OCI-LY7 (cell line): ENCODE measurements around the gene VAMP8. TPM values are rescaled to one million over a fixed set of nuclear protein-coding genes. Genes with fewer than 3 reads are reported as not detected.

Source experiments
- BruUV-seq: library from RNA; stranded (reverse); fragments of 400-500 nt; replicated peaks from 2 replicates; lab custom pipeline; 2021; lab: Mats Ljungman, UMichigan
- CTCF ChIA-PET: fragments of 300-600 bp; sonication (Branson Sonifier 250); formaldehyde crosslinking; loops from one replicate; lab custom pipeline; 2022; ENCODE audit warnings: antibody characterized with exemption; ENCODE audit not compliant: unreplicated experiment; lab: Charles Lee
- POLR2A ChIA-PET: fragments of 300-600 bp; sonication (Branson Sonifier 250); formaldehyde crosslinking; loops from one replicate; lab custom pipeline; 2022; ENCODE audit warnings: antibody characterized with exemption; lab: Charles Lee
- DNase-seq: peaks from one replicate; pipeline ENCODE4 v3.0.0-alpha.2; 2015; ENCODE audit warnings: low spot score
- H2AFZ ChIP-seq: fragments of 200-600 bp; sonication (generic), shearing (Covaris generic); 2 replicates; pipeline ENCODE4 v1.6.1; 2014; ENCODE audit warnings: mild to moderate bottlenecking, antibody characterized with exemption, low read length, moderate library complexity
- H3K27ac ChIP-seq: fragments of 200-600 bp; sonication (generic); 2 replicates; pipeline ENCODE4 v1.5.1; 2014; ENCODE audit warnings: mixed run types, low read depth, mild to moderate bottlenecking, moderate library complexity, low read length, inconsistent platforms; ENCODE audit not compliant: poor library complexity, severe bottlenecking
- H3K36me3 ChIP-seq: fragments of 200-600 bp; sonication (generic); 2 replicates; pipeline ENCODE4 v1.6.1; 2014; ENCODE audit warnings: mild to moderate bottlenecking, antibody characterized with exemption, low read length, moderate library complexity, mixed read lengths; ENCODE audit not compliant: insufficient read depth
- H3K4me1 ChIP-seq: fragments of 200-600 bp; sonication (generic); 2 replicates; pipeline ENCODE4 v1.5.1; 2014; ENCODE audit warnings: mild to moderate bottlenecking, low read length; ENCODE audit not compliant: insufficient read depth, poor library complexity, severe bottlenecking
- H3K4me2 ChIP-seq: fragments of 200-600 bp; sonication (generic); 2 replicates; pipeline ENCODE4 v1.6.1; 2014; ENCODE audit warnings: mild to moderate bottlenecking, low read length
- H3K4me3 ChIP-seq: fragments of 200-600 bp; sonication (generic); 2 replicates; pipeline ENCODE4 v1.5.1; 2014; ENCODE audit warnings: mild to moderate bottlenecking, low read depth, low read length; ENCODE audit not compliant: poor library complexity, severe bottlenecking
- H3K79me2 ChIP-seq: fragments of 200-600 bp; sonication (generic); 2 replicates; pipeline ENCODE4 v1.6.1; 2016; ENCODE audit warnings: low read depth, mild to moderate bottlenecking, low read length, moderate library complexity, mixed read lengths; ENCODE audit not compliant: insufficient read depth
- H3K9me2 ChIP-seq: fragments of 200-600 bp; sonication (generic); 2 replicates; pipeline ENCODE4 v1.6.1; 2016; ENCODE audit warnings: mild to moderate bottlenecking, low read length, mixed read lengths; ENCODE audit not compliant: insufficient read depth
- H3K9me3 ChIP-seq: fragments of 200-600 bp; sonication (generic); 2 replicates; pipeline ENCODE4 v1.6.1; 2014; ENCODE audit warnings: mild to moderate bottlenecking, mixed run types, low read length, mixed read lengths
- H4K20me1 ChIP-seq: fragments of 200-600 bp; sonication (generic); 2 replicates; pipeline ENCODE4 v1.6.1; 2014; ENCODE audit warnings: mild to moderate bottlenecking, antibody characterized with exemption, low read length, moderate library complexity, mixed read lengths; ENCODE audit not compliant: insufficient read depth
- EZH2phosphoT487 ChIP-seq: fragments of 200-600 bp; sonication (generic); IDR thresholded peaks from 2 replicates; pipeline ENCODE4 v1.6.1; 2018; ENCODE audit warnings: low read depth, borderline replicate concordance, mild to moderate bottlenecking, mixed run types, antibody characterized with exemption, low read length, moderate library complexity, mixed read lengths
- intact Hi-C: fragments of 100-400 bp; cut with micrococcal nuclease; formaldehyde crosslinking; loops from one replicate; pipeline ENCODE4 v1.10.0; 2022; ENCODE audit not compliant: unreplicated experiment
- total RNA-seq, 2 experiments: library from RNA; depleted of rRNA in 1 of 2; stranded (reverse); fragments of >200 nt in 1 of 2; shearing (Covaris generic) in 1 of 2; gene quantifications; 2 replicates each; pipeline ENCODE4 v1.2.3, GENCODE V29; 2014 to 2022
- TF ChIP-seq, protein P1 (sequence below): fragments of 200-600 bp; sonication (generic); conservative IDR thresholded peaks from 2 replicates; pipeline ENCODE4 v1.5.1; 2014; ENCODE audit warnings: mild to moderate bottlenecking, antibody characterized with exemption, low read length, moderate library complexity, mixed read lengths

The VAMP8 gene
- total RNA-seq, 2 experiments from 2014 or later = 112 to 152 TPM

DNA sequence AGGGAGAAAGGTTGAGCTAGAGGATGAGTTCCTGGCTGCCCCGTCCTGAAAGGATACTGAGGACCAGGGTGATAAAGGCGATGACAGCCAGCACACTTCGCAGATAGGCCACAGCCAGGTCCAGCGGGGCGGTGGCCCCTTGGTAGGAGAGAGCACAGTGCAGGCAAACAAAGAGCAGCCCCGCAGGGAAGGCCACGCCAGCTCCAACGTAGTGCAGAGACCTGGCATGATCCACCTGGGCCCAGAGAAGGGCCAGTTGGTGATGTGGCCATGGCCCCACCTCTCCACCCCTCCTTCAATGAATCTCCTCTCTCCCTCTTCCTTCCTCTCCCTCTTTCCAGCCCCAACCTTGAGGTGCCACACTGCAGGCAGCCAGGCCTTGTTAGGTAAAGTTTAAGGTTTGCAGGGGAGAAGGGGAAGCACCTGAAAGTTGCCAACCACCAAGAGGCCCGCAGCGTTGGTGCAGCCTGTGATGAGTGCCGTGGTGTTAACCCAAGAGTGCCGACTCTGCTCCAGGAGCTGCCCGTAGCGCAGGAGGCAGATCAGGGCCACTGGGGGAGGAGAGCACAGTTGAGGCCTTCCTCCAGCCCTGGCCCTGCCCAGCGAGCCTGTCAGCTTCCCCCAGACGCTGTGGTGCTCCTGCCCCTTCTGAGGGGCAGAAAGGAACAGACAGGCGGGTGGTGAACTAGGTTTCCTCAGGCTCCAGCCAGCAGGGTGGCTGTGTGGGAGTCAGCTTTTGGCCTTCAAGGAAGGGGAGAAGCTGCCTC, 22.3 kb downstream of the VAMP8 start:
- Histone ChIP-seq H3K4me2 (no peak overlapping the region), H4K20me1 (no peaks in the 10 kb centered on the region; the same call in 1 of the 2 replicates), H3K4me3 (no peak overlapping the region), H3K4me1 (peaks cover 29% of the 10 kb centered on the region), H3K36me3 (peaks cover 8% of the 10 kb centered on the region; the same call in 1 of the 2 replicates), H3K9me3 (no peaks in the 10 kb centered on the region), H3K9me2 (no peaks in the 10 kb centered on the region), H2AFZ (no peak overlapping the region), H3K27ac (no peak overlapping the region), H3K79me2 (peaks cover 12% of the 10 kb centered on the region; the same call in 1 of the 2 replicates)
- TF ChIP-seq, protein P1, sequence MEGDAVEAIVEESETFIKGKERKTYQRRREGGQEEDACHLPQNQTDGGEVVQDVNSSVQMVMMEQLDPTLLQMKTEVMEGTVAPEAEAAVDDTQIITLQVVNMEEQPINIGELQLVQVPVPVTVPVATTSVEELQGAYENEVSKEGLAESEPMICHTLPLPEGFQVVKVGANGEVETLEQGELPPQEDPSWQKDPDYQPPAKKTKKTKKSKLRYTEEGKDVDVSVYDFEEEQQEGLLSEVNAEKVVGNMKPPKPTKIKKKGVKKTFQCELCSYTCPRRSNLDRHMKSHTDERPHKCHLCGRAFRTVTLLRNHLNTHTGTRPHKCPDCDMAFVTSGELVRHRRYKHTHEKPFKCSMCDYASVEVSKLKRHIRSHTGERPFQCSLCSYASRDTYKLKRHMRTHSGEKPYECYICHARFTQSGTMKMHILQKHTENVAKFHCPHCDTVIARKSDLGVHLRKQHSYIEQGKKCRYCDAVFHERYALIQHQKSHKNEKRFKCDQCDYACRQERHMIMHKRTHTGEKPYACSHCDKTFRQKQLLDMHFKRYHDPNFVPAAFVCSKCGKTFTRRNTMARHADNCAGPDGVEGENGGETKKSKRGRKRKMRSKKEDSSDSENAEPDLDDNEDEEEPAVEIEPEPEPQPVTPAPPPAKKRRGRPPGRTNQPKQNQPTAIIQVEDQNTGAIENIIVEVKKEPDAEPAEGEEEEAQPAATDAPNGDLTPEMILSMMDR = no peak
- no peak for TF ChIP-seq EZH2phosphoT487
- CTCF ChIA-PET = no interaction called here
- intact Hi-C loops = no loop called here
- DNase-seq = no peak
- POLR2A ChIA-PET = no interaction called here
- no TSS peak for BruUV-seq

DNA sequence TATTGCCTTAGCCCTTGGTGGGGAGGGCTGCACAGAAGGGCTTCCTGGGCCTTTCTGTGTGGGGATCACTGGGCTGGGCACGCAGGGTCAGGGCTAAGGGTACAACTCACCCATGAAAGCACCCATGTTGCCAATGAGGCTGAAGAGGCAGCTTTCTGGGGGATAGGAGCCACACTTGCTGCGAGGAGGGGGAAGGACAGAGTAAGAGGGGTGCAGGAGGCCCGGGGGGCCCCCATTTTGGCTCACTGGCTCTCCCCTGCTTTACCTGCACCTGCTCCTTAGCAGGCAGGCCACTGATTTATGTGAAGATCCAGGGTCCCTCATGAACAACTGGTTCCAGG, 22.8 kb downstream of the VAMP8 start:
- H3K4me1 ChIP-seq = peaks cover 27% of the 10 kb centered on the region
- TF ChIP-seq, protein P1 = no peak
- no peak for TF ChIP-seq EZH2phosphoT487
- CTCF ChIA-PET = no interaction called here
- peaks cover 12% of the 10 kb centered on the region; the same call in 1 of the 2 replicates for H3K79me2 ChIP-seq
- peaks cover 8% of the 10 kb centered on the region; the same call in 1 of the 2 replicates for H3K36me3 ChIP-seq
- H3K4me3 ChIP-seq = no peak overlapping the region
- BruUV-seq = no TSS peak
- POLR2A ChIA-PET = no interaction called here
- no peak overlapping the region for H3K4me2 ChIP-seq
- no peaks in the 10 kb centered on the region for H3K9me3 ChIP-seq
- no peak overlapping the region for H2AFZ ChIP-seq
- no peaks in the 10 kb centered on the region; the same call in 1 of the 2 replicates for H4K20me1 ChIP-seq
- intact Hi-C loops = no loop called here
- H3K9me2 ChIP-seq = no peaks in the 10 kb centered on the region
- no peak for DNase-seq
- no peak overlapping the region for H3K27ac ChIP-seq
